Renal cortex interstitium (tissue), 11 donors: ENCODE data around the gene RGP1. TPM values are rescaled to one million over a fixed set of nuclear protein-coding genes. Genes with fewer than 3 reads are reported as not detected.

Experiments
- DNase-seq, 11 donors: peaks; one replicate each; pipeline ENCODE4 v3.0.0-alpha.2; 2013; ENCODE audit warnings: low read depth in 9 of 11, low spot score in 4 of 11; ENCODE audit errors: extremely low read depth in 1 of 11
- polyA plus RNA-seq, 3 donors: library from polyadenylated mRNA; unstranded; fragments of 120-200 nt; gene quantifications; one replicate each; pipeline ENCODE4 v1.2.1, GENCODE V29; 2013; ENCODE audit not compliant: insufficient read length in 3 of 3

RGP1 gene
- polyA plus RNA-seq, 3 donors: 28.8 to 30.3 (median 29.0) TPM

GRCh38 chr9:35790385-35791296 is 41.6 kb downstream of the RGP1 start:
- peak in 9 of 11 donors; percentile 59 to 86 (median 75) for DNase-seq

DNA sequence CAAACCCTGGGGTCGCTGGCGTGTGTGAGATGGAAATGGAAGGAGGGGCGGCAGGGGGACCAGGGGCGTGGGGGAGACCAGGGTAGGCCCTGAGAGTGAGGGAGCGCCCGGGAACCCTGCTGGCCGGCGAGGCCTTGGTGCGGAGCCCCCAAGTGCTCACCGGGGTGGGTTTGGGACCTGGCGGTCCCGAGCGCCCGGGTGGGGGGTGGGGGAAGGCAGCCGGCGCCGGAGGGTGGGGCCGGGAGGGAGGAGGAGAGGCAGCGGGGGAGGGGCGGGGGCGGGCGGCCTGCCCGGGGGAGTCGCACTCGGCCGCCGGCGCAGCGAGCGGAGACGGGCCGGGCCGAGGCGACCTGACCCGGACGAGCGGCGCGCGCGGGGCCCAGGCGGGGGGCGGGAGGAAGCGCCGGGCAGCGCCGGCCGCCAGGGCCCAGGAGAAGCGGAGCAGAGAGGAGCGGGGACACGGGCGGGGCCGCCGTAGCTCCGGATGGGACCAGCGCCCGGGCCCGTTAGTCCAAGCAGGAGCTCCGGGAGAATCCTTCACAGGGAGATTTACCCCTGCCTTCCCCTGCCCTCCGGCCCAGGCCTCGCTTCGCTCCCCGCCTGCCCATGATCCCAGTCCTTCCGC is 42.3 kb downstream of the RGP1 start, which contains the start of gene NPR2:
TSS of gene NPR2 (plus strand) at position 295 of the 625 bp plus-strand sequence. CDS start 818 bp downstream, outside the sequence.
- no peak for DNase-seq

GRCh38 chr9:35792024-35792813 is 43.1 kb downstream of the RGP1 start:
- no peak for DNase-seq

GRCh38 chr9:35792826-35793225 is 43.7 kb downstream of the RGP1 start:
- no peak for DNase-seq

DNA sequence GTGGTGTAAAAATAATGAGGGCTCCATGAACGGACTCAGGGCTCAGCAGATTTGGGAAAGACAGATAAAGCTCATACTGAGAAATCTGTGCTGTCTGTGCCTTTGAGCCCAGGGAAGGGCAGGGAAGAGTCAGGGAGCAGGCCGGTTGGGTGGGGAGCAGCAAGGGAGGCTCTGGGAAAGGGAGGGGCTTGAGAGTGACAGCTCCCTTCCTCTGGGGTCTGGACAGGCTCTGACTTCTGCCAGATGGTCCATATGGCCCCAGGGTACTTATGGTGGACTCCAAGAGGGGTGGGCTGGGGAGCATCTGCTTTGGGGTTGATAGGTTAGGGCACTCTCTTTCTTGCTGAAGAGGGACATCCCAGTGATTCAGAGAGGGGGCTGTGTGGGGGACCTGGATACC is 44.4 kb downstream of the RGP1 start:
- DNase-seq: no peak

DNA sequence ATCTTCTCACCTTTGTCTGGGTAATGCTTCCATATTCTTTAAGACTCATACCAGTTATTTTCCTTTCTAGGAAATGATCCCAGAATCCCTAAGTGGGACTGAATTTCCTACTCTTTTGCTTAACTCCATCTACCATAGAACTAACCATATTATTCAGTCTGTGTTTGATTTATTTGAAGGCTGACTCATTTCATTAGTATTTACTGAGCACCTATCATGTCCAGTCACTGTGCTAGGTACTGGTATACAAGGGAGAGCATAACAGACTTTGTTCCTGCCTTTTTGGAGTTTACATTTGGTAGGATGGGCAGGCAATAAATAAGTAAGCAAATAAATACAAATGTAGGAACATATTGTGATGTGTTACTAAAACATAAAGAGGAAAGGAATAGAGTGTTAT is 46.6 kb downstream of the RGP1 start:
- DNase-seq: no peak

GRCh38 chr9:35797311-35798109 is 48.4 kb downstream of the RGP1 start:
- DNase-seq: no peak

DNA sequence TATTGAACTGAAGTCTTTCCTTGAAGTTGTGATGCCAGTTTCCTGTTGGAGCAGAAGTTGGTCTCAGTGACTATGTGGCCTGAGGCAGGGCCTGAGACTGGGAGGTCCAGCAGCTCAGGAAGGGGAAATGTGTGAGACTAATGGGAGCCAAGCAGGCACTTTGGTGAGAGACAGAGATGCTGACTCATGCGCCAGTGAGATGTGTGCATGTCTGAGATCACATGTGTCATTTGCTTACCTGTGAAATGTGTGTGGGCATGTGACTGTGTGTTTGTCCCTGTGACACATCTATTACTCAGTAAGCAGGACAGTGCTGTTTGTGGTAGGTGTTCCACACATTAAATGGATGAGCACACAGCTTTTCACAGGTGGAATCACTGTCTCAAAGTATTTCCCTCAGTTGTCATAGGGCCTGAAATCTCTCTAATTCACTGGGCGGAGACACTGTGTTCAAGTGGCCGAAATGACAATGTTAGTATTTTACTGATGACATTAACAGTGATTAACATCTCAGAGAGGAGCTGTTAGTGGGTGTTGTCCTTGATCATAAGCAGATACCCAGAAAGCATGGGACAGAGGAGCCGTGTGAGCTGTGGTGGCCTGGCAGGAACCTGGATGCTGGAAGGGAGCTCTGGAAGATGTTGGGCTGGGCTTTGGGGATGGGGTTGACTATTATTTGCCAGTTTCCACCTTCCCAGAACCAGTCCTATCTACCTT is 49.7 kb downstream of the RGP1 start:
- no peak for DNase-seq

DNA sequence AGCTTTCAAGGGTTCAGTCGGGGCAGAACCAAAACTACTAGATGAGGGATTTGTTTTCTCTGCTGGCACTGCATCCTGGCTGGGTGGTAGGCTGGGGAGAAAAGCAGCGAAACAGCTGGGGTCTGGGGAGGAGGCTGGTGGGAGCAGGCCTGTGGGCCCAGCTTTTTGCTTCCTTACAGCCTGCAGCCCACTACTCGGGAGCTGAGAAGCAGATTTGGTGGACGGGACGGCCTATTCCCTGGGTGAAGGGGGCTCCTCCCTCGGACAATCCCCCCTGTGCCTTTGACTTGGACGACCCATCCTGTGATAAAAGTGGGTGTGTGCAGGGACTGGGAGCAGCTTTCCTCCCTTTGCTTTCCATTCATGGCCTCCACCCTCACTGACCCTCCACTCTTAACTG is 51.4 kb downstream of the RGP1 start:
- DNase-seq: no peak

- DNase-seq: no peak
Observed at GRCh38 chr9:35801328-35802128, 52.4 kb downstream of the RGP1 start.

- DNase-seq: no peak
Observed at GRCh38 chr9:35806101-35806500, 57.0 kb downstream of the RGP1 start.

Other genes with a start within 250 kb of the RGP1 start
- 10 to 100 TPM; 36.0 to 42.5 (median 38.5) TPM for gene TESK1, start 144.0 kb upstream of the RGP1 start, polyA plus RNA-seq
- 1 to 10 TPM; 2.4 to 3.9 (median 2.7) TPM for gene CD72, start 130.9 kb upstream of the RGP1 start, polyA plus RNA-seq
- gene SIT1, start 98.4 kb upstream of the RGP1 start, polyA plus RNA-seq: under 1 TPM; 0.27 to 0.48 (median 0.28) TPM
- gene RMRP, start 91.3 kb upstream of the RGP1 start, polyA plus RNA-seq: 1 to 10 TPM in 1 of 3 donors, not detected in 2; 1.9 TPM
- 10 to 100 TPM; 14.2 to 22.3 (median 18.6) TPM for gene CCDC107, start 91.0 kb upstream of the RGP1 start, polyA plus RNA-seq
- gene ARHGEF39, start 84.1 kb upstream of the RGP1 start, polyA plus RNA-seq: 10 to 100 TPM in 1 of 3 donors, 1 to 10 TPM in 2; 9.3 to 11.5 (median 10.0) TPM
- gene CA9, start 75.4 kb upstream of the RGP1 start, polyA plus RNA-seq: 1 to 10 TPM in 1 of 3 donors, under 1 TPM in 2; 0.85 to 1.1 (median 0.93) TPM
- gene TPM2, start 59.4 kb upstream of the RGP1 start, polyA plus RNA-seq: 100 to 1,000 TPM; 149 to 194 (median 156) TPM
- gene TLN1, start 17.1 kb upstream of the RGP1 start, polyA plus RNA-seq: 100 to 1,000 TPM; 150 to 192 (median 174) TPM
- 10 to 100 TPM; 37.4 to 40.2 (median 39.3) TPM for gene CREB3, start 16.6 kb upstream of the RGP1 start, polyA plus RNA-seq
- gene GBA2, start 59 bp upstream of the RGP1 start, polyA plus RNA-seq: 100 to 1,000 TPM in 2 of 3 donors, 10 to 100 TPM in 1; 96.9 to 126 (median 107) TPM
- gene MSMP, start 5.0 kb downstream of the RGP1 start, polyA plus RNA-seq: 1 to 10 TPM in 1 of 3 donors, not detected in 2; 1.1 TPM
- 10 to 100 TPM; 32.0 to 38.0 (median 33.7) TPM for gene NPR2, start 42.3 kb downstream of the RGP1 start, polyA plus RNA-seq
- 1 to 10 TPM; 4.8 to 8.6 (median 6.5) TPM for gene SPAG8, start 63.0 kb downstream of the RGP1 start, polyA plus RNA-seq
- 10 to 100 TPM; 50.5 to 60.3 (median 58.2) TPM for gene HINT2, start 65.8 kb downstream of the RGP1 start, polyA plus RNA-seq
- gene FAM221B, start 79.4 kb downstream of the RGP1 start, polyA plus RNA-seq: under 1 TPM in 2 of 3 donors, not detected in 1; 0.10 to 0.26 TPM
- gene TMEM8B, start 79.9 kb downstream of the RGP1 start, polyA plus RNA-seq: 10 to 100 TPM; 24.4 to 36.4 (median 28.9) TPM
- under 1 TPM in 1 of 3 donors, not detected in 2; 0.11 TPM for gene OR13J1, start 121.1 kb downstream of the RGP1 start, polyA plus RNA-seq
- gene HRCT1, start 156.9 kb downstream of the RGP1 start, polyA plus RNA-seq: under 1 TPM in 2 of 3 donors, not detected in 1; 0.47 to 0.60 TPM
- 1 to 10 TPM; 1.3 to 1.5 (median 1.3) TPM for gene SPAAR, start 160.2 kb downstream of the RGP1 start, polyA plus RNA-seq
- not detected for gene OR2S2, start 208.9 kb downstream of the RGP1 start, polyA plus RNA-seq